Epithelial cell of proximal tubule (primary cell): Measurements from ENCODE around the gene MMP24. TPM values are rescaled to one million over a fixed set of nuclear protein-coding genes. Genes with fewer than 3 reads are reported as not detected.
A peak's percentile ranks its signal among the peaks of the same experiment; 100 is the strongest.

Experiments used
- DNase-seq: peaks from one replicate; pipeline ENCODE4 v3.0.0-alpha.2; 2011; ENCODE audit warnings: low read depth
- H3K4me3 ChIP-seq: 2 replicates; pipeline ENCODE4 v1.5.1; 2011; ENCODE audit warnings: low read depth, mild to moderate bottlenecking, low read length
- CTCF ChIP-seq: conservative IDR thresholded peaks from 2 replicates; pipeline ENCODE4 v1.5.1; 2012; ENCODE audit warnings: low read depth, mild to moderate bottlenecking, low read length
- total RNA-seq: library from RNA; depleted of rRNA; stranded (reverse); fragments of >200 nt; gene quantifications from 2 replicates; pipeline ENCODE4 v1.2.3, GENCODE V29; 2015

The MMP24 gene
- total RNA-seq, 1 donor from 2014 or later = 12.2 TPM

- no peak for TF ChIP-seq CTCF
- no peak for DNase-seq
- no peak overlapping the region for H3K4me3 ChIP-seq
Observed at GRCh38 chr20:35302421-35303335, 76.2 kb downstream of the MMP24 start.

- DNase-seq = no peak
- TF ChIP-seq CTCF = no peak
Observed at GRCh38 chr20:35303382-35303734, 76.9 kb downstream of the MMP24 start.

GRCh38 chr20:35303735-35304491, 77.4 kb downstream of the MMP24 start:
- TF ChIP-seq CTCF = peak; percentile 97
- DNase-seq = no peak
- H3K4me3 ChIP-seq = no peak overlapping the region

More at GRCh38 chr20:35303382-35303734, 76.9 kb downstream of the MMP24 start:
- H3K4me3 ChIP-seq = no peak overlapping the region

- no peak for TF ChIP-seq CTCF
- no peak overlapping the region for H3K4me3 ChIP-seq
- DNase-seq = no peak
Observed at GRCh38 chr20:35304956-35305355, 78.5 kb downstream of the MMP24 start.

- peak; percentile 95 for DNase-seq
- no peak overlapping the region for H3K4me3 ChIP-seq
- TF ChIP-seq CTCF = no peak
Observed at GRCh38 chr20:35305682-35306556, 79.4 kb downstream of the MMP24 start.

GRCh38 chr20:35306931-35307517, 80.5 kb downstream of the MMP24 start:
- no peak overlapping the region for H3K4me3 ChIP-seq
- no peak for DNase-seq
- TF ChIP-seq CTCF = peak; percentile 94
